Nephron (organoid): Measurements from ENCODE around the gene ACOT4.
"Not testable (repeated sequence)": the region's sequence is repeated elsewhere in the genome, so short reads cannot be mapped to it uniquely, and the experiment has no call there.

Experiments used
- H3K27ac Mint-ChIP-seq, 3 experiments: 2 replicates each; pipeline ENCODE4 v1.8.0; 2020; ENCODE audit warnings: mixed read lengths in 3 of 3, mild to moderate bottlenecking in 2 of 3, moderate library complexity in 1 of 3
- H3K27me3 Mint-ChIP-seq: 2 replicates; pipeline ENCODE4 v1.8.0; 2021; ENCODE audit warnings: low read depth, mild to moderate bottlenecking, moderate library complexity, mixed read lengths
- H3K36me3 Mint-ChIP-seq: 2 replicates; pipeline ENCODE4 v1.8.0; 2020; ENCODE audit warnings: low read depth, mixed read lengths
- H3K4me1 Mint-ChIP-seq: 2 replicates; pipeline ENCODE4 v1.8.0; 2020; ENCODE audit warnings: mixed read lengths
- H3K4me3 Mint-ChIP-seq, 3 experiments: 2 replicates each; pipeline ENCODE4 v1.8.0; 2020; ENCODE audit warnings: mild to moderate bottlenecking in 3 of 3, mixed read lengths in 3 of 3, moderate library complexity in 2 of 3
- H3K9me3 Mint-ChIP-seq: 2 replicates; pipeline ENCODE4 v1.8.0; 2020; ENCODE audit warnings: mixed read lengths
- TF ChIP-seq, protein P1 (sequence below), 3 experiments: fragments of 200-600 bp; sonication (generic); IDR thresholded peaks; one replicate each; pipeline ENCODE4 v1.5.0; 2021; ENCODE audit warnings: antibody characterized with exemption in 3 of 3; ENCODE audit not compliant: unreplicated experiment in 3 of 3

The ACOT4 gene, protein sequence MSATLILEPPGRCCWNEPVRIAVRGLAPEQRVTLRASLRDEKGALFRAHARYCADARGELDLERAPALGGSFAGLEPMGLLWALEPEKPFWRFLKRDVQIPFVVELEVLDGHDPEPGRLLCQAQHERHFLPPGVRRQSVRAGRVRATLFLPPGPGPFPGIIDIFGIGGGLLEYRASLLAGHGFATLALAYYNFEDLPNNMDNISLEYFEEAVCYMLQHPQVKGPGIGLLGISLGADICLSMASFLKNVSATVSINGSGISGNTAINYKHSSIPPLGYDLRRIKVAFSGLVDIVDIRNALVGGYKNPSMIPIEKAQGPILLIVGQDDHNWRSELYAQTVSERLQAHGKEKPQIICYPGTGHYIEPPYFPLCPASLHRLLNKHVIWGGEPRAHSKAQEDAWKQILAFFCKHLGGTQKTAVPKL

DNA sequence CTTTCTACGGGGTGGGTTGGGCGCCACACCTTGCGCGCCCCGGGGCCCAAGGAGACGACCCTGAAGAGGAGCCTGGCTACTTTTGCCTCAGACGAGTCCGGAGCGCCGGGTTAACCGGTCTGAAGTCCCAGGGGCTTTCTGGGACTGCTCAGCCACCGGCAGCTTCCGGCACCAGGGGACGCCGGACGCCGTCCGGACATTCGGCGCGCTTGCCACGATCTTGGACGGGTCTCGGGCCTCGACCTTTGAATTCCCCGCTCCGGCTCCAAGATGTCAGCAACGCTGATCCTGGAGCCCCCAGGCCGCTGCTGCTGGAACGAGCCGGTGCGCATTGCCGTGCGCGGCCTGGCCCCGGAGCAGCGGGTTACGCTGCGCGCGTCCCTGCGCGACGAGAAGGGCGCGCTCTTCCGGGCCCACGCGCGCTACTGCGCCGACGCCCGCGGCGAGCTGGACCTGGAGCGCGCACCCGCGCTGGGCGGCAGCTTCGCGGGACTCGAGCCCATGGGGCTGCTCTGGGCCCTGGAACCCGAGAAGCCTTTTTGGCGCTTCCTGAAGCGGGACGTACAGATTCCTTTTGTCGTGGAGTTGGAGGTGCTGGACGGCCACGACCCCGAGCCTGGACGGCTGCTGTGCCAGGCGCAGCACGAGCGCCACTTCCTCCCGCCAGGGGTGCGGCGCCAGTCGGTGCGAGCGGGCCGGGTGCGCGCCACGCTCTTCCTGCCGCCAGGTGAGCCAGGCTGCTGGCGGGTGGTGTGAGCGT is at the start of gene ACOT4:
ACOT4 (plus strand) TSS at position 184 of the 760 bp plus-strand sequence; CDS start at position 271, 87 bp downstream.
- peak within 1 kb of the TSS; percentile 67 to 85 (median 75) for H3K4me3 Mint-ChIP-seq
- H3K9me3 Mint-ChIP-seq, result no peaks in the 10 kb centered on the region
- no peaks in the 10 kb centered on the region for H3K27me3 Mint-ChIP-seq
- H3K4me1 Mint-ChIP-seq, result no peaks in the 10 kb centered on the region
- H3K27ac Mint-ChIP-seq, result no peak within 1 kb of the TSS
- H3K36me3 Mint-ChIP-seq, result no peaks in the 10 kb centered on the region
- TF ChIP-seq, protein P1, sequence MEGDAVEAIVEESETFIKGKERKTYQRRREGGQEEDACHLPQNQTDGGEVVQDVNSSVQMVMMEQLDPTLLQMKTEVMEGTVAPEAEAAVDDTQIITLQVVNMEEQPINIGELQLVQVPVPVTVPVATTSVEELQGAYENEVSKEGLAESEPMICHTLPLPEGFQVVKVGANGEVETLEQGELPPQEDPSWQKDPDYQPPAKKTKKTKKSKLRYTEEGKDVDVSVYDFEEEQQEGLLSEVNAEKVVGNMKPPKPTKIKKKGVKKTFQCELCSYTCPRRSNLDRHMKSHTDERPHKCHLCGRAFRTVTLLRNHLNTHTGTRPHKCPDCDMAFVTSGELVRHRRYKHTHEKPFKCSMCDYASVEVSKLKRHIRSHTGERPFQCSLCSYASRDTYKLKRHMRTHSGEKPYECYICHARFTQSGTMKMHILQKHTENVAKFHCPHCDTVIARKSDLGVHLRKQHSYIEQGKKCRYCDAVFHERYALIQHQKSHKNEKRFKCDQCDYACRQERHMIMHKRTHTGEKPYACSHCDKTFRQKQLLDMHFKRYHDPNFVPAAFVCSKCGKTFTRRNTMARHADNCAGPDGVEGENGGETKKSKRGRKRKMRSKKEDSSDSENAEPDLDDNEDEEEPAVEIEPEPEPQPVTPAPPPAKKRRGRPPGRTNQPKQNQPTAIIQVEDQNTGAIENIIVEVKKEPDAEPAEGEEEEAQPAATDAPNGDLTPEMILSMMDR (IDR thresholded peaks at IDR 0.05; ENCODE audit: unreplicated experiment in 3 of 3), result no peak

DNA sequence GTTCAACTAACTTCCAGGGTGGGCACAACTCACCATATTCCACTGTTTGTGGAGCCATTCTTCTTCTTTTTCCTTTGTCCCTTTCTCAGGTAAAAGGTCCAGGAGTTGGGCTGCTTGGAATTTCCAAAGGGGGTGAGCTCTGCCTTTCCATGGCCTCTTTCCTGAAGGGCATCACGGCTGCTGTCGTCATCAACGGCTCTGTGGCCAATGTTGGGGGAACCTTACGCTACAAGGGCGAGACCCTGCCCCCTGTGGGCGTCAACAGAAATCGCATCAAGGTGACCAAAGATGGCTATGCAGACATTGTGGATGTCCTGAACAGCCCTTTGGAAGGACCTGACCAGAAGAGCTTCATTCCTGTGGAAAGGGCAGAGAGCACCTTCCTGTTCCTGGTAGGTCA is 48.7 kb upstream of the ACOT4 start:
- not testable (repeated sequence) for H3K36me3 Mint-ChIP-seq, H3K27me3 Mint-ChIP-seq, H3K4me3 Mint-ChIP-seq, H3K27ac Mint-ChIP-seq, H3K9me3 Mint-ChIP-seq, H3K4me1 Mint-ChIP-seq

DNA sequence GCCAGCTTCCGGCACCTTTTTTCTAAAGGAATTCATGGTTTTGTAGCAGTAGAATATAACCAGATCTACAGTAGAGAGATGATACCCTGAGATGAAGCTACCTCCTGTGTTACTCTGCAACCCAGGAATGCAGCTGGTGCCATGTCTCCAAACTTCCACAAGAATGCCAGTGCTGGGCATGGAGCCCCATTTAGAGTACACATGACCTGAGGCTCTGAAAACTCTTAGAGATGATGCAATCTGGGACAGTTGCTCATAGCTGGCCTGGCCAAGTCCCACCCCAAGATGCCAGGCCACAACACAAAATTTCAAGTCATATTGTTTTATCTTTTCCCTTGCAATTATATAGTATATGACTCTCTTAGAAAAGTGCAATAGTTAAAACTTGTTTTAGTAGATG is 46.3 kb upstream of the ACOT4 start:
- not testable (repeated sequence) for H3K27me3 Mint-ChIP-seq, H3K4me1 Mint-ChIP-seq, H3K27ac Mint-ChIP-seq, H3K9me3 Mint-ChIP-seq, H3K4me3 Mint-ChIP-seq, H3K36me3 Mint-ChIP-seq

DNA sequence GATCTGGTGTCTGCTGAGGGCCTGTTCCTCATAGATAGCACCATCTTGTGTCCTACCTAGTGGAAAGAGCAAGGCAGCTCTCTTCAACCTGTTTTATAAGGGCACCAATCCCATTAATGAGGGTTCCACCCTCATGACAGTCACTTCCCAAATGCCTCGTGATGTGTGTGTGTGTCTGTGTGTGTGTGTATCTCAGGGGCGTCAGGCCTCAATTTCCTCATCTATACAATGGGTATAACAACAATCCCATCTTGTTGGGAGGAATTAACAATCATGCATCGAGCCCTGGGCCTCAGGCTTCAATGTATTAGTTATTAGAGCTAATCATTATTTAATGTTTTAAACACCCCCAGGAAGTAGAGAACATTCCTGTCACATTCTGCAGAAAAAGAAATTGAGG is 42.6 kb upstream of the ACOT4 start:
- not testable (repeated sequence) for H3K4me1 Mint-ChIP-seq, H3K27me3 Mint-ChIP-seq, H3K27ac Mint-ChIP-seq, H3K9me3 Mint-ChIP-seq, H3K4me3 Mint-ChIP-seq, H3K36me3 Mint-ChIP-seq

DNA sequence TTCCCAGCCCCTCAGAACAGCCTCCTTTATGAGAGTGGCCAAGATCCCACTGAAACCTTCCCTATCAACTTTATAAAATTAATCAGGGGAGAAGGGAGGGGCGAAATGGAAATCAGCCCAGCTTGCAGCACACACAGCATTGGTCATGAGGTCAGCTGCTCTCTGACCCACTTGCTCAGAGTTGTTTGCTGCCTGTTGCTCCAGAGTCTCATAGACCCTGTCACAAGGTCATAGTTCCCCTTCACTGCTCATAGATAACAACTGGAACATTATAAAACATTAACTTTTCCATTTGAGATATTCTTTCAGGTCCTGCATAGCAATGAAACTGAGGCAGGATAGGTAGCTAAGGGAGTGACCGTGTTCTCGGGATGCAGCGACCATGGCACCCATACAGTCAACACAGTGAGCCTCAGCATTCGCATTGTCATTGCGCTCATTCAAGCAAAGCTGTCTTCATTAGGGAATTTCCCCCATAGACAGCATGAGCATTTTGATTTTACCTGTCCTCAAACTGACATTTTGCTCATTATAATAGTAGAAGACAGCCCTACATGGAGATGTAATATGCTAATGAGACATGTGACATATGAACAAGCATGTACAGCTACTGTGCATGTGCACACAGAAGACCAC is 41.7 kb upstream of the ACOT4 start:
- not testable (repeated sequence) for H3K4me3 Mint-ChIP-seq, H3K9me3 Mint-ChIP-seq, H3K4me1 Mint-ChIP-seq, H3K36me3 Mint-ChIP-seq, H3K27me3 Mint-ChIP-seq, H3K27ac Mint-ChIP-seq

DNA sequence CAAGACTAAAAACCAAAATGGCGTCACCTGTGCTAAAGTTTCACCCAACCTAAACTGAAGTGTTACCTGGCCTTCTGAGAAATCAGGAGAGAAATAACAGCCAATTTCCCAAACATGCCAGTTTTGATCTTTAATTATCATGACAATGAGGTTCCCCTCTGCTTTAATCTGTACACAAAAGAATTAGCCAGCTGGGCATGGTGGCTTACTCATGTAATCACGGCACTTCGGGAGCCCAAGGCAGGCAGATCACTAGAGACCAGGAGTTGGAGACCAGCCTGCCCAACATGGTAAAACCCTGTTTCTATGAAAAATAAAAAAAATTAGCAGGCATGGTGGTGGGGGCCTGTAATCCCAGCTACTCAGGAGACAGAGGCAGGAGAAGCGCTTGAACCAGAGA is 37.8 kb upstream of the ACOT4 start:
- H3K4me1 Mint-ChIP-seq, result no peaks in the 10 kb centered on the region
- H3K36me3 Mint-ChIP-seq, result no peaks in the 10 kb centered on the region
- H3K27ac Mint-ChIP-seq, result no peak overlapping the region
- TF ChIP-seq, protein P1 (IDR thresholded peaks at IDR 0.05; ENCODE audit: unreplicated experiment in 3 of 3), result no peak
- no peak overlapping the region for H3K4me3 Mint-ChIP-seq
- no peaks in the 10 kb centered on the region for H3K9me3 Mint-ChIP-seq
- peaks cover 3% of the 10 kb centered on the region for H3K27me3 Mint-ChIP-seq

DNA sequence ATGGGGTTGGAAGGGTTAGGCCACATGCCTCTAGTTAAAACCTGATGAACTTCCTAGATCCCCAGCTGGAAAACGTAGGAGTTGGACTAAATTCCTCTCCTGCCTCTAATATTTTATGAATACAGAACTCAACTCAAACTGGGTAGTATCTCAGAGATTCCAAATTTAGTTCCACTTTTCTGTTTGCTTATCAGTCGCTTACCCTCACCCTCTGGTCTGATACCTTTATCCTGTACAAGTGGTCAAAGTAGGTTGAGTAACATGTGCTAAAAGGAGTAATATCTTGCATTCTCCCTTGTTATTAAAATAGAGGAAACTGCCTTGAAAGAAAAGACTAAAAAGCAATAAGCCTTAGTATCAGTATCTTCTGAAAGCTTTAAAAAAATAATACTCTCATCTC is 34.5 kb upstream of the ACOT4 start:
- H3K27me3 Mint-ChIP-seq, H3K36me3 Mint-ChIP-seq, H3K27ac Mint-ChIP-seq, H3K4me3 Mint-ChIP-seq, H3K4me1 Mint-ChIP-seq, H3K9me3 Mint-ChIP-seq: not testable (repeated sequence)

DNA sequence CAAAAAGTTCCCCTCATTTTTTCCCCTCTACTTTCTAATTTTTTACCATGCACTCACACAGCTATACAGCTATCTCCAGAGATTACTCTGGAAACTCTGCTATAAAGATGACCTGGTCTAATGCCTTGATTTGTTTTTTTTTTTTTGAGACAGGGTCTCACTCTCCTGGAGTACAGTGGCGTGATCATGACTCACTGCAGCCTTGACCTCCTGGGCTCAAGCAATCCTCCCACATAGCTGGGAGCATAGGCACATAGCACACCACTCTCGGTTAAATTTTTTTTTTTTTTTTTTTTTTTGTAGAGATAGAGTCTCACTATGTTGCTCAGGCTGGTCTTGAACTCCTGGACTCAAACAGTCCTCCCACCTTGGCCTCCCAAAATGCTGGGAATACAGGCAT is 33.4 kb upstream of the ACOT4 start:
- not testable (repeated sequence) for H3K27ac Mint-ChIP-seq, H3K27me3 Mint-ChIP-seq, H3K4me1 Mint-ChIP-seq, H3K4me3 Mint-ChIP-seq
- peaks cover 16% of the 10 kb centered on the region for H3K9me3 Mint-ChIP-seq
- peaks cover 16% of the 10 kb centered on the region for H3K36me3 Mint-ChIP-seq

DNA sequence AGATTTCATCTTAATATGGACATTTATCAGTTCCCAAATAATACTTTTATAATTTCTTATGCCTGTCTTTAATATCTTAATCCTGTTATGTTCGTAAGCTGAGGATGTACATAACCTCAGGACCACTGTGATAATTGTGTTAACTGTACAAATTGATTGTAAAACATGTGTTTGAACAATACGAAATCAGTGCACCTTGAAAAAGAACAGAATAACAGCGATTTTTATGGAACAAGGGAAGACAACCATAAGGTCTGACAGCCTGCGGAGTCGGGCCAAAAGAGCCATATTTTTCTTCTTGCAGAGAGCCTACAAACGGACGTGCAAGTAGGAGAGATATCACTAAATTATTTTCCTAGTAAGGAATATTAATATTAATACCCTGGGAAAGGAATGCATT is 29.4 kb upstream of the ACOT4 start:
- H3K27ac Mint-ChIP-seq, H3K27me3 Mint-ChIP-seq, H3K4me3 Mint-ChIP-seq: not testable (repeated sequence)
- Mint-ChIP-seq H3K36me3 (peaks cover 28% of the 10 kb centered on the region), H3K4me1 (peaks cover 16% of the 10 kb centered on the region), H3K9me3 (peaks cover 18% of the 10 kb centered on the region)

DNA sequence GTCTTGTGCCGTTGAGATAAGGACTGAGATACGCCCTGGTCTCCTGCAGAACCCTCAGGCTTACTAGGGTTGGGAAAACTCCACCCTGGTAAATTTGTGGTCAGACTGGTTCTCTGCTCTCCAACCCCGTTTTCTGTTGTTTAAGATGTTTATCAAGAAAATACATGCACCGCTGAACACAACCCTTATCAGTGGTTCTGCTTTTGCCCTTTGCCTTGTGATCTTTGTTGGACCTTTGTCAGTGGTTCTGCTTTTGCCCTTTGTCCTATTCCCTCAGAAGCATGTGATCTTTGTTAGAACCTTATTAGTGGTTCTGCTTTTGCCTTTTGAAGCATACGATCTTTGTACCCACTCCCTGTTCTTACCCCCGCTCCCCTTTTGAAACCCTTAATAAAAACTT is 29.0 kb upstream of the ACOT4 start:
- not testable (repeated sequence) for H3K27ac Mint-ChIP-seq, H3K4me3 Mint-ChIP-seq, H3K27me3 Mint-ChIP-seq
- peaks cover 33% of the 10 kb centered on the region for H3K36me3 Mint-ChIP-seq
- peaks cover 18% of the 10 kb centered on the region for H3K9me3 Mint-ChIP-seq
- H3K4me1 Mint-ChIP-seq, result peaks cover 21% of the 10 kb centered on the region

DNA sequence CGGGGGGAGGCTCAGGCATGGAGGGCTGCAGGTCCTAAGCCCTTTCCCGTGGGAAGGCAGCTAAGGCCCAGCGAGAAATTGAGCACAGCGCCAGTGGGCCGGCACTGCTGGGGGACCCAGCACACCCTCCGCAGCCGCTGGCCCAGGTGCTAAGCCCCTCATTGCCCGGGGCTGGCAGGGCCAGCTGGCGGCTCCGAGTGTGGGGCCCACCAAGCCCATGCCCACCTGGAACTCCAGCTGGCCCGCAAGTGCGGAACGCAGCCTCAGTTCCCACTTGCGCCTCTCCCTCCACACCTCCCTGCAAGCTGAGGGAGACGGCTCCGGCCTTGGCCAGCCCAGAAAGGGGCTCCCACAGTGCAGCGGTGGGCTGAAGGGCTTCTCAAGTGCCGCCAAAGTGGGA is 25.2 kb upstream of the ACOT4 start:
- peaks cover 38% of the 10 kb centered on the region for H3K4me1 Mint-ChIP-seq
- H3K4me3 Mint-ChIP-seq, H3K27me3 Mint-ChIP-seq, H3K27ac Mint-ChIP-seq: not testable (repeated sequence)
- peaks cover 34% of the 10 kb centered on the region for H3K36me3 Mint-ChIP-seq
- peaks cover 18% of the 10 kb centered on the region for H3K9me3 Mint-ChIP-seq

DNA sequence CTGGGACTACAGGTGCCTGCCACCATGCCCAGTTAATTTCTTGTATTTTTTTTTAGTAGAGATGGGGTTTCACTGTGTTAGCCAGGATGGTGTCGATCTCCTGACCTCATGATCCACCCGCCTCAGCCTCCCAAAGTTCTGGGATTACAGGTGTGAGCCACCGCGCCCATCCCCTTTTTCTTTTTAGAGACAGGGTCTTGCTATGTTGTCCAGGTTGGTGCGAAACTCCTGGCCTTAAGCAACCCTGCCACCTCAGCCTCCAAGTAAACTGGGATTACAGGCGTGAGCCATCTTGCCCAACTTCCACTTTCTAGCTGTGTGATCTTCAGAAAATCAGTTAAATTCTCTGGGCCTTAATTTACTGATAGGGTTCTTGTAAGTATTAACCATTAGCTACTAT is 24.7 kb upstream of the ACOT4 start:
- Mint-ChIP-seq H3K9me3 (peaks cover 13% of the 10 kb centered on the region), H3K36me3 (peaks cover 29% of the 10 kb centered on the region), H3K4me3 (peak overlapping the region in 1 of 3 experiments; percentile 52), H3K27ac (peak overlapping the region in 1 of 3 experiments; percentile 100), H3K4me1 (peaks cover 38% of the 10 kb centered on the region)
- H3K27me3 Mint-ChIP-seq, result not testable (repeated sequence)
